VCaP (cell line): Measurements from ENCODE around the gene DRD3.

ENCODE experiments used
- H3K27ac ChIP-seq: fragments of 450-650 bp; 2 replicates; pipeline ENCODE4 v1.5.1; 2017
- CTCF ChIP-seq: fragments of 450-650 bp; conservative IDR thresholded peaks from 2 replicates; pipeline ENCODE4 v1.5.1; 2017; ENCODE audit warnings: mild to moderate bottlenecking, moderate library complexity

The DRD3 gene

GRCh38 chr3:114093016-114093380 lies 85.9 kb downstream of the DRD3 start:
- H3K27ac ChIP-seq = no peak overlapping the region
- TF ChIP-seq CTCF = no peak

GRCh38 chr3:114092151-114093015 lies 86.5 kb downstream of the DRD3 start:
- TF ChIP-seq CTCF = no peak
- no peak overlapping the region for H3K27ac ChIP-seq

- TF ChIP-seq CTCF = no peak
- H3K27ac ChIP-seq = peak overlapping the region; percentile 75
These were observed 89.2 kb downstream of the DRD3 start for GRCh38 chr3:114089675-114090074.

GRCh38 chr3:114086356-114086755 lies 92.5 kb downstream of the DRD3 start:
- no peak overlapping the region for H3K27ac ChIP-seq
- no peak for TF ChIP-seq CTCF

GRCh38 chr3:114083112-114083511 lies 95.7 kb downstream of the DRD3 start:
- TF ChIP-seq CTCF = no peak
- H3K27ac ChIP-seq = no peak overlapping the region

GRCh38 chr3:114081037-114081436 lies 97.8 kb downstream of the DRD3 start:
- TF ChIP-seq CTCF = no peak
- no peak overlapping the region for H3K27ac ChIP-seq

- no peak for TF ChIP-seq CTCF
- no peak overlapping the region for H3K27ac ChIP-seq
These were observed 98.7 kb downstream of the DRD3 start for GRCh38 chr3:114080201-114080600.
